GM06990 (cell line): Measurements from ENCODE around the gene KIF21B.

Experiments
- DNase-seq: peaks from one replicate; pipeline ENCODE4 v3.0.0-alpha.2; 2011; ENCODE audit not compliant: insufficient read length; ENCODE audit errors: extremely low read depth
- H3K27me3 ChIP-seq: replicated peaks from 2 replicates; pipeline ENCODE4 v1.6.0; 2011; ENCODE audit warnings: low read length; ENCODE audit not compliant: control insufficient read depth, insufficient read depth
- H3K36me3 ChIP-seq: 2 replicates; pipeline ENCODE4 v1.5.1; 2011; ENCODE audit warnings: low read length; ENCODE audit not compliant: control insufficient read depth, insufficient read depth
- H3K4me3 ChIP-seq: replicated peaks from 2 replicates; pipeline ENCODE4 v1.5.1; 2011; ENCODE audit warnings: low read depth, mild to moderate bottlenecking, control low read depth, low read length
- CTCF ChIP-seq: IDR thresholded peaks from 2 replicates; pipeline ENCODE4 v1.5.1; 2011; ENCODE audit warnings: low read length, control low read depth, mild to moderate bottlenecking, inconsistent platforms; ENCODE audit not compliant: insufficient read depth, poor library complexity, severe bottlenecking

The KIF21B gene

DNA sequence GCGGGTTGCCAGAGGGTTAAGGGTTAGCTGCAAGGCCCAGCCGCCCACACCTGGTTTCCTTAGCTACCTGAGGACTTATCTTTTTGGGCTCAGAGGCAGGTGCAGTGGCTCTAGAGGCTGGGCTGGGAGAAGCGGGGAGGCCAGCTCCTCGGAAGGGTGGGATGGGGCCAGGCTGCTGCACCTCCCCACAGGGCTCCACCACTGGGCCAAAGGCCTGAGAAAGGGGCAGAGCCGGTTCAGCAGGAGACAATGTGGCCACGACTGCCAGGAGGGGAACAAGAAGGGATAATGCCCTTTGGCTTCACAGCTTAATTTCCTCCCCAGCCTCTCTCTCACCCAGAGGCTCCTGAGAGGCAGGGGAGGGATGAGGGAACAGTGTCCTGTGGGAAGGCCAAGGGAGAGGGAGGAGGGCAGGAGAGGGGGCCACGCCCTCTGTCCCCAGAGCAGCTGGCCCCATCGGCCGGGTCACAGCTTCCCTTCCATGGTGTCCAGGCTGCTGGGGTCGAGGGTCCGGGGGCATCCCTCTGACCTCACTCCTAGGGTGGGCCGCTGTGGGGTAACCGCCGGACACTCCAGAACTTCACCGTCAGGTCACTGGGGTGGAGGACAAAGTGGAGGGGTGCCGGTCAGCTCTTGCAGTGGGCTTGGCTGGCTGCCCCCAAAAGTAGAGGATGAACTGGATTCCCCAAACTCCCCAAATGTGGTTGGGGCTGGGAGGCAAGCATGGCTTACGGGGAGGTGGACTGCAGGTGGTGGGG is 50.4 kb downstream of the KIF21B start:
- TF ChIP-seq CTCF: no peak
- peaks cover 13% of the 10 kb centered on the region for H3K36me3 ChIP-seq
- H3K27me3 ChIP-seq: no peaks in the 10 kb centered on the region
- DNase-seq: no peak
- no peak overlapping the region for H3K4me3 ChIP-seq

DNA sequence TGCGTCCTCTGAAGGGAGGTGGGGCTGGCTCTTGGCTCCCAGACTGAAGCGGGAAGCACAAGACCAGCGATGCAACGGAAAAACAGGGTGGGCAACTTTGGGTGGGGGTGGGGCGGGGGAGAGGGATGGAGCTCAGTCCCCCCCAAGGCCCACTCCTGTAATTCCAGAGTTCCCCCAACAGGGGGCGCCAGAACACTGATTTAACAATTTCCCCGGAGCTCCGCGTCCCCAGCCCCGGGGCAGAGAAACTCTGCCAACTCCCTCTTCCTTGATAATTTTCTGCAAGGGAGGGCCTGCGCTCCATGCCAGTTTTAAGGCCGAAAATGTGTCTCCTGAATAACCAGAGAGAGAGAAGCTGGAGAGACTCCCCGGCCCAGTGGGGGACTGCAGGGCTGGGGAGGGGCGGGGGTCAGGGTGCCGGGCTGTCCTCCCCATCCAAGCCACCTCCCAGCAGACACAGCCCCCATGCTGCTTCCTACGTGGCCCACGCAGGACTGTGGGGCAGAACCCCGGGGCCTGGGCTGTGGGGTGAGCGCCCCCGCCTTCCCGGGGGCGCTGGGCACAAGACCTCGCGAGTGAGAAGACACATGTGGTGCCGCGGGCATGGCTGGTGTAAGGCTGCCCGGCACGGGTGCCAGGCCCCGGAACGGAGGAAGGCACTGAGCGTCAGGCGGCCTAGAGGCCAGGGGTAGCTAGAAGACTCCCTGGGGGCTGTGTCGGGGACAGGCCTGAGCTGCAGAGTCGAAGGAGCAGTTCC is 51.4 kb downstream of the KIF21B start:
- no peak for DNase-seq

GRCh38 chr1:200971428-200971903 is 52.0 kb downstream of the KIF21B start:
- Histone ChIP-seq H3K27me3 (no peaks in the 10 kb centered on the region), H3K36me3 (peaks cover 8% of the 10 kb centered on the region), H3K4me3 (no peak overlapping the region)
- no peak for TF ChIP-seq CTCF
- peak; percentile 36 for DNase-seq

More for the DNA sequence above, 51.4 kb downstream of the KIF21B start:
- Histone ChIP-seq H3K27me3 (no peaks in the 10 kb centered on the region), H3K36me3 (peaks cover 13% of the 10 kb centered on the region), H3K4me3 (no peak overlapping the region)
- TF ChIP-seq CTCF: peak; percentile 74

DNA sequence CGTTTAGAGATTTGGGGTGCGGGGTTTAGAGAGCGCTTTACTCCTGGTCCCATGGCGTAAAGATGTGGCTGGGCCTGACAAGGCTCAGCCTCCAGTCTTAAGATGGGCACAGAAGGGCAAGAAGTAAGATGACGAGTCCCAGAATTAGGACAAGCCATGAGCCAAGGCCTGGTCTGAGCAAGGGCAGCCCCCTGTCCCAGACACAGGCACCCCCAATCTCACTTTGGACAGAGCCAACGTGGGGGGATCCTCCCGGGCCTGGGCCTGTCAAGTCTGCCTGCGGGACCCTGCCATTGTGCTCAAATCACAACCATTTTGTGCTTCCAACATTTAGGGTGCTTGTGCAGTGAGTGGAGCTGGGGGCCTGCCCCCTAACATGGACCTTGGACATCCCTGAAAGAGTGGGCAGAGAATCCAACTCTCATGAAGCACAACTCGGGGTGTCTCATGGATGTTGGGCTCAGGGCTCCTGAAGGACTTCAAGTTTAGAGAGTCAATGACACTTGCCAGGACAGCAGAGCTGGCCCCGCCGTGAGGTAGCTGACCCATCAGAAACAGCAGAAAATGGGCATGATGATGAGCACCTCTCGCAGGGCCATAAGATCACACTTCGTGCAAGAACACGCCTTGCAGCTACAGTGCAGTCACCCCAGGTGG is 52.6 kb downstream of the KIF21B start:
- no peak for TF ChIP-seq CTCF
- peaks cover 8% of the 10 kb centered on the region for H3K36me3 ChIP-seq
- H3K27me3 ChIP-seq: no peaks in the 10 kb centered on the region
- no peak overlapping the region for H3K4me3 ChIP-seq
- no peak for DNase-seq

DNA sequence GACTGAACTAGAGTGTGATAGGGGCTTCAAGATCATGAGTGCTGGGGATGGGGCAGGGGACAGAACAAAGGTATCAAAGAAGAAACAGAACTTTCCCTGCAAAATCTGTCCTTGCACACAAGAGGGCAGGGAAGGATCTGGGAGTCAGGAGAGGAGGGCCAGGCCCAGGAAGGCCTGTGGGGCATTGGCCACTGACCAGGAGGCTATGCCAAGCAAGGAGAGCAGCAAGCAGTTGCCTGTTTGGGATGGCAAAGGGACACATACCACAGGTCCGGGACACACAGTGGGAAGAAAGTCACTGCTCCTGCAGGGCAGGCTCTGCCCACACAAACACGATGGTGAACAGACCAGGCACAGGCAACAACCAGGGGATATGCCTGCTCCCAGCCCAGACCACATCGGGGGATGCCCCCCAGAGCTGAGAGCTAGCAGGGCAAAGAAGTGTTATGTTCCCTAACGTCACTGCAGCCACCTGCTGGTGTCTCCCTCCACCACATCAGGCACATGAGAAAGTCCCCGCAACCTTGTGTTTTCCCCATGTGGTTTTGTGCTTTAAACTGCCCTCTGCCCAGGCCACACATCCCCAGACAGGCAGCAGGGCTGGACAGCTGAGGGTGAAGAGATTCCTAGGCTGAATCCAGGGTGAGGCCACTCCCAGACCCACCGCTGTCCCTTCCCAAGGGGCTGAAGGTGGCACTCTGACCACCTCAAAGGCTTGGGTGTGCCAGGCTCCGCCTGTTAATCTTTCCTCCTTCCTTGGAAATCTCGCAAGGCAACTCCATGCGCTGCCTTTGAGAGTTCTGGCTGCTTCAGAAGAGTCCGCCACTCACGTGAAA is 53.6 kb downstream of the KIF21B start:
- Histone ChIP-seq H3K4me3 (no peak overlapping the region), H3K27me3 (no peaks in the 10 kb centered on the region), H3K36me3 (peaks cover 8% of the 10 kb centered on the region)
- TF ChIP-seq CTCF: peak; percentile 58
- peak; percentile 60 for DNase-seq
